Activated CD4-positive, alpha-beta T cell treated with anti-CD3 and anti-CD28 coated beads, Interleukin-2, amount 50 U/mL, for 1 hour (primary cell): ENCODE measurements around the gene GNG13.
"Not testable (repeated sequence)": the region's sequence is repeated elsewhere in the genome, so short reads cannot be mapped to it uniquely, and the experiment has no call there.

Experiments
- DNase-seq: peaks from one replicate; pipeline ENCODE4 v3.0.0-alpha.2; 2020

GNG13 gene

GRCh38 chr16:760065-760464 is 40.5 kb downstream of the GNG13 start:
- no peak for DNase-seq

GRCh38 chr16:759110-759910 is 41.2 kb downstream of the GNG13 start:
- no peak for DNase-seq

DNA sequence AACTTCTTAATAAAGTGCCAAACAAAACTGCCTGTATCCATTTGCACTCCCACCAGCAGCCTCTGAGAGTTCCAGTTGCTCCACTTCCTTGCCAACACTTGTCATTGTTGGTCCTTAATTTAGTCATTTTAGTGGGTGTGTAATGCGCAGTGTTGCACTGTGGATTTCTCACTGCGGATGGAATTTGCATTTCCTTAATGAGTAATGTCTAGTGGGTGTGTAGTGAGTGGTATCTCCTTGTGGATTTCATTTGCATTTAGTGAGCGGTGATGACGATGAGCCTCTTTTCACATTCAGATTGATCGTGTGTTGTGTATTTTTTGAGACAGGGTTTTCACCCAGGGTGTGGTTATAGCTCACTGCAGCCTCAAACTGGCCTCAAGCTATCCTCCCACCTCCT is 44.1 kb downstream of the GNG13 start:
- DNase-seq: no peak

DNA sequence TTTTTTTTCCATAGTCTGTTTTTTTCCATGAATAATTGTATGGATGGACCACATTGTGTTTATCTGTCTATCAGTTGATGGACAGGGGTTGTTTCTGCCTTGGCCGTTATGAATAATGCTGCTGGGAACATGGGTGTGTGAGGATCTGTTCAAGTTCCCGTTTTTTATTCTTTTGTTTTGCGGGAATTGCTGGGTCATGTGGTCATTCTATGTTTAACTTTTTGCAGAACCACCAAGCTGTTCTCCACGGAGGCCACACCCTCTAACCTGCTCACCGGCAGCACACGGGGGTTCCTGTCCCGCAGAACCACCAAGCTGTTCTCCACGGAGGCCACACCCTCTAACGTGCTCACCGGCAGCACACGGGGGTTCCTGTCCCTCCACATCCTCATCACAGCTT is 45.9 kb downstream of the GNG13 start:
- no peak for DNase-seq

- not testable (repeated sequence) for DNase-seq
These were observed 46.4 kb downstream of the GNG13 start for GRCh38 chr16:754121-754607.

GRCh38 chr16:752007-752312 is 48.6 kb downstream of the GNG13 start:
- no peak for DNase-seq

GRCh38 chr16:751152-752006 is 49.2 kb downstream of the GNG13 start:
- no peak for DNase-seq

GRCh38 chr16:750485-750884 is 50.0 kb downstream of the GNG13 start:
- DNase-seq: no peak

GRCh38 chr16:749010-749409 is 51.5 kb downstream of the GNG13 start:
- no peak for DNase-seq
